HepG2 (cell line): Measurements from ENCODE around the gene COASY. TPM values are rescaled to one million over a fixed set of nuclear protein-coding genes. Genes with fewer than 3 reads are reported as not detected.
A peak's percentile ranks its signal among the peaks of the same experiment; 100 is the strongest.

Experiments used
- HOXA7 ChIP-seq: sonication (generic); formaldehyde crosslinking; IDR thresholded peaks from 2 replicates; pipeline ENCODE4 v1.8.1; 2022; ENCODE audit warnings: mild to moderate bottlenecking, missing genetic modification reagents, moderate library complexity
- JUN ChIP-seq: sonication (generic); formaldehyde crosslinking; IDR thresholded peaks from 2 replicates; pipeline ENCODE4 v1.4.0; 2020; ENCODE audit warnings: mild to moderate bottlenecking, missing genetic modification reagents
- MAFG ChIP-seq: sonication (generic); formaldehyde crosslinking; IDR thresholded peaks from 2 replicates; pipeline ENCODE4 v1.5.1; 2020; ENCODE audit warnings: mild to moderate bottlenecking, missing genetic modification reagents
- NBN ChIP-seq: fragments of 450-650 bp; conservative IDR thresholded peaks from 2 replicates; pipeline ENCODE4 v1.6.1; 2017
- NFE2L1 ChIP-seq: sonication (generic); formaldehyde crosslinking; IDR thresholded peaks from 2 replicates; pipeline ENCODE4 v1.4.0; 2020; ENCODE audit warnings: missing genetic modification reagents, mild to moderate bottlenecking, borderline replicate concordance
- PHB2 ChIP-seq: fragments of 450-650 bp; IDR thresholded peaks from 2 replicates; pipeline ENCODE4 v1.6.1; 2018; ENCODE audit not compliant: partially characterized antibody
- PTBP1 ChIP-seq: fragments of 200-400 bp; formaldehyde crosslinking; IDR thresholded peaks from 2 replicates; pipeline ENCODE4 v1.6.1; 2018; ENCODE audit warnings: low read length, low read depth; ENCODE audit not compliant: poor library complexity, severe bottlenecking
- SAP130 ChIP-seq: IDR thresholded peaks from 2 replicates; pipeline ENCODE4 v1.6.1; 2016; ENCODE audit warnings: low read depth
- ZMYM2 ChIP-seq: sonication (generic); formaldehyde crosslinking; IDR thresholded peaks from 2 replicates; pipeline ENCODE4 v1.8.0; 2022; ENCODE audit warnings: mild to moderate bottlenecking, missing genetic modification reagents
- ZNF12 ChIP-seq: sonication (generic); formaldehyde crosslinking; IDR thresholded peaks from 2 replicates; pipeline ENCODE4 v1.5.0; 2020; ENCODE audit warnings: missing genetic modification reagents
- ZNF331 ChIP-seq: sonication (generic); formaldehyde crosslinking; IDR thresholded peaks from 2 replicates; pipeline ENCODE4 v1.4.0; 2020; ENCODE audit warnings: missing genetic modification reagents
- ZNF383 ChIP-seq: sonication (generic); formaldehyde crosslinking; IDR thresholded peaks from 2 replicates; pipeline ENCODE4 v1.4.0; 2020; ENCODE audit warnings: missing genetic modification reagents, mild to moderate bottlenecking, borderline replicate concordance
- ZNF891 ChIP-seq: sonication (generic); formaldehyde crosslinking; IDR thresholded peaks from 2 replicates; pipeline ENCODE4 v1.5.0; 2020; ENCODE audit warnings: mild to moderate bottlenecking, missing genetic modification reagents
- polyA plus RNA-seq, 8 experiments: library from polyadenylated mRNA; depleted of rRNA in 3 of 8; stranded (reverse) in 7 of 8; unstranded in 1 of 8; fragments of >200 nt; fragmentation: Illumina TruSeq in 4 of 8; extraction: Trizol in 4 of 8; gene quantifications; 2 replicates each; pipeline versions ENCODE4 v1.2.1 to v1.2.3, GENCODE V29; 2011 to 2016; ENCODE audit warnings: low read depth in 4 of 8, missing spikeins in 1 of 8, mixed read lengths in 1 of 8; ENCODE audit not compliant: insufficient read depth in 1 of 8
- total RNA-seq, 5 experiments: library from RNA; depleted of rRNA; stranded (reverse); fragments of >200 nt; fragmentation: Illumina TruSeq; extraction: Trizol; gene quantifications; 2 replicates each; pipeline ENCODE4 v1.2.3, GENCODE V29; 2016; ENCODE audit warnings: low read depth in 1 of 5
- TF ChIP-seq, protein P1 (sequence below): sonication (generic); formaldehyde crosslinking; IDR thresholded peaks from 2 replicates; pipeline ENCODE4 v1.5.1; 2020; ENCODE audit warnings: missing genetic modification reagents, mild to moderate bottlenecking, borderline replicate concordance
- TF ChIP-seq, protein P2 (sequence below): IDR thresholded peaks from 2 replicates; pipeline ENCODE4 v1.6.1; 2018; ENCODE audit warnings: missing genetic modification reagents, mild to moderate bottlenecking, missing compliant biosample characterization
- TF ChIP-seq, protein P3 (sequence below): sonication (generic); formaldehyde crosslinking; IDR thresholded peaks from 2 replicates; pipeline ENCODE4 v1.4.0; 2020; ENCODE audit warnings: missing genetic modification reagents
- TF ChIP-seq, protein P4 (sequence below): sonication (generic); formaldehyde crosslinking; IDR thresholded peaks from 2 replicates; pipeline ENCODE4 v1.4.0; 2020; ENCODE audit warnings: mild to moderate bottlenecking, missing genetic modification reagents
- TF ChIP-seq, protein P5 (sequence below): sonication (generic); formaldehyde crosslinking; IDR thresholded peaks from 2 replicates; pipeline ENCODE4 v1.8.1; 2023; ENCODE audit warnings: mild to moderate bottlenecking, moderate library complexity, missing genetic modification reagents
- TF ChIP-seq, protein P6 (sequence below): sonication (generic); formaldehyde crosslinking; IDR thresholded peaks from 2 replicates; pipeline ENCODE4 v1.4.0; 2020; ENCODE audit warnings: missing genetic modification reagents
- TF ChIP-seq, protein P7 (sequence below): sonication (generic); formaldehyde crosslinking; IDR thresholded peaks from 2 replicates; pipeline ENCODE4 v1.5.1; 2020; ENCODE audit warnings: missing genetic modification reagents, mild to moderate bottlenecking, borderline replicate concordance

The COASY gene
- total and polyA plus RNA-seq, 2 of the 13 experiments (the other 11 are each of a cell fraction or from before 2014, with no cell fraction given) = 90.7 to 125 TPM

DNA sequence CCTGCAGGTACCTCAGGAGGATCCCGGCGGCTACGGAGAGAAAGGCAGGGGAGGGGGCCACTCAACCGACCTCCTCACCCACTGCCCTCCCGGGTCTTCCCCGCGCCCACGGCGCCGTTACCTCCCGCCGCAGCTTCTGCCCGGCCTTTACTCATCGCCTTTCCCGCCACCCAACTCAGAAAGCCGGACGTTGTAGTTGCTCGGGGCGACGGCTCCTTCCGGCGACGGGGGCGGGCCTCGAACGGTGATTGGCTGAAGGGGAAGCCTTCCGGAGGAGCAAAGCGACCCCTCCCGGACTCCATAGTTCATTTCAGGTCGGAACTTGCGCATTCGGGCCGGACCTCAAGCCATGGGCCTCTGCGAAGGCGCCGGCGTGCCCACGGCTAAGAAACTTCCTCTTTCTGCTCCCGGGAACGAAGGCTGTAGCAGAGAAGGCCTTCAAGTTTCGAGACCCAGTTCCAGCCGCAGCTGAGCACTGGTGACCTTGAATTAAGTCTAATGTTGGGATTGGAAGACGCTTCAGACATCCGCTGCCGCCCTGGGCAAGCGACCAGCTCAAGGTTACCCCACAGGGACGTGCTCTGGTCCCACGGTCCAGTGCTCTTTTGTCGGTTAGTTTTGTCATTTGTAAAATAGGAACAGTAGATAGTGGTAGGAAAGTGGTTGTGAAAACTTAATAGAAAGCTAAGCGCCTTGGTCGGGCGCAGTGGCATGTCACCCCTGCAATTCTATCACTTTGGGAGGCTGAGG lies 15.8 kb downstream of the COASY start, which contains the start of gene PSMC3IP (continued):
- TF ChIP-seq, protein P1, sequence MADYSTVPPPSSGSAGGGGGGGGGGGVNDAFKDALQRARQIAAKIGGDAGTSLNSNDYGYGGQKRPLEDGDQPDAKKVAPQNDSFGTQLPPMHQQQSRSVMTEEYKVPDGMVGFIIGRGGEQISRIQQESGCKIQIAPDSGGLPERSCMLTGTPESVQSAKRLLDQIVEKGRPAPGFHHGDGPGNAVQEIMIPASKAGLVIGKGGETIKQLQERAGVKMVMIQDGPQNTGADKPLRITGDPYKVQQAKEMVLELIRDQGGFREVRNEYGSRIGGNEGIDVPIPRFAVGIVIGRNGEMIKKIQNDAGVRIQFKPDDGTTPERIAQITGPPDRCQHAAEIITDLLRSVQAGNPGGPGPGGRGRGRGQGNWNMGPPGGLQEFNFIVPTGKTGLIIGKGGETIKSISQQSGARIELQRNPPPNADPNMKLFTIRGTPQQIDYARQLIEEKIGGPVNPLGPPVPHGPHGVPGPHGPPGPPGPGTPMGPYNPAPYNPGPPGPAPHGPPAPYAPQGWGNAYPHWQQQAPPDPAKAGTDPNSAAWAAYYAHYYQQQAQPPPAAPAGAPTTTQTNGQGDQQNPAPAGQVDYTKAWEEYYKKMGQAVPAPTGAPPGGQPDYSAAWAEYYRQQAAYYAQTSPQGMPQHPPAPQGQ (CRISPR knock-in tag) = 0 out of 2 replicates have a peak, but pooled peaks have one; percentile 31
- no peak for TF ChIP-seq PHB2
- TF ChIP-seq JUN (CRISPR knock-in tag) = peak; percentile 1; the same call in 1 of the 2 replicates
- TF ChIP-seq, protein P2, sequence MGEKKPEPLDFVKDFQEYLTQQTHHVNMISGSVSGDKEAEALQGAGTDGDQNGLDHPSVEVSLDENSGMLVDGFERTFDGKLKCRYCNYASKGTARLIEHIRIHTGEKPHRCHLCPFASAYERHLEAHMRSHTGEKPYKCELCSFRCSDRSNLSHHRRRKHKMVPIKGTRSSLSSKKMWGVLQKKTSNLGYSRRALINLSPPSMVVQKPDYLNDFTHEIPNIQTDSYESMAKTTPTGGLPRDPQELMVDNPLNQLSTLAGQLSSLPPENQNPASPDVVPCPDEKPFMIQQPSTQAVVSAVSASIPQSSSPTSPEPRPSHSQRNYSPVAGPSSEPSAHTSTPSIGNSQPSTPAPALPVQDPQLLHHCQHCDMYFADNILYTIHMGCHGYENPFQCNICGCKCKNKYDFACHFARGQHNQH (CRISPR knock-in tag) = peak; percentile 90
- peak; percentile 12; the same call in 1 of the 2 replicates for TF ChIP-seq ZNF383
- TF ChIP-seq, protein P3, sequence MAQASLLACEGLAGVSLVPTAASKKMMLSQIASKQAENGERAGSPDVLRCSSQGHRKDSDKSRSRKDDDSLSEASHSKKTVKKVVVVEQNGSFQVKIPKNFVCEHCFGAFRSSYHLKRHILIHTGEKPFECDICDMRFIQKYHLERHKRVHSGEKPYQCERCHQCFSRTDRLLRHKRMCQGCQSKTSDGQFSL (CRISPR knock-in tag) = no peak
- peak; percentile 84 for TF ChIP-seq ZNF891 (CRISPR knock-in tag)
- TF ChIP-seq, protein P4, sequence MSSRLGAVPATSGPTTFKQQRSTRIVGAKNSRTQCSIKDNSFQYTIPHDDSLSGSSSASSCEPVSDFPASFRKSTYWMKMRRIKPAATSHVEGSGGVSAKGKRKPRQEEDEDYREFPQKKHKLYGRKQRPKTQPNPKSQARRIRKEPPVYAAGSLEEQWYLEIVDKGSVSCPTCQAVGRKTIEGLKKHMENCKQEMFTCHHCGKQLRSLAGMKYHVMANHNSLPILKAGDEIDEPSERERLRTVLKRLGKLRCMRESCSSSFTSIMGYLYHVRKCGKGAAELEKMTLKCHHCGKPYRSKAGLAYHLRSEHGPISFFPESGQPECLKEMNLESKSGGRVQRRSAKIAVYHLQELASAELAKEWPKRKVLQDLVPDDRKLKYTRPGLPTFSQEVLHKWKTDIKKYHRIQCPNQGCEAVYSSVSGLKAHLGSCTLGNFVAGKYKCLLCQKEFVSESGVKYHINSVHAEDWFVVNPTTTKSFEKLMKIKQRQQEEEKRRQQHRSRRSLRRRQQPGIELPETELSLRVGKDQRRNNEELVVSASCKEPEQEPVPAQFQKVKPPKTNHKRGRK = 0 out of 2 replicates have a peak, but pooled peaks have one; percentile 57
- TF ChIP-seq ZMYM2 (CRISPR knock-in tag) = no peak
- no peak for TF ChIP-seq HOXA7 (CRISPR knock-in tag)
- TF ChIP-seq, protein P5, sequence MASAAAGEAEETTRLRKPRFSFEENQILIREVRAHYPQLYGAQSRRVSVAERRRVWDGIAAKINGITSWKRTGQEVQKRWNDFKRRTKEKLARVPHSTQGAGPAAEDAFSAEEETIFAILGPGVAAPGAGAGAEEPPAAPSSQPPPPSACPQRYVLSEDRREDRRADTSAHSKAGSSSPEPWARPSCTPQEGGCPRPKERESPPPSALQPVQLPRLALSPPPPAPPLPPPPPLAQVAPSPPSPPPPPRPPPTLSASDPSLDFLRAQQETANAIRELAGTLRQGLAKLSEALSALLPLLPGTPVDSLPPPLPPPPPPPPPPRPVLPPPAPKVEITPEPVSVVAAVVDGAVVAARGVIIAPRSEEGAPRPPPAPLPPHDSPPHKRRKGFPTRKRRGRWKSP (CRISPR knock-in tag) = peak; percentile 95
- TF ChIP-seq SAP130 (CRISPR knock-in tag) = peak; percentile 100
- TF ChIP-seq NFE2L1 (CRISPR knock-in tag) = 0 out of 2 replicates have a peak, but pooled peaks have one; percentile 8
- TF ChIP-seq, protein P6, sequence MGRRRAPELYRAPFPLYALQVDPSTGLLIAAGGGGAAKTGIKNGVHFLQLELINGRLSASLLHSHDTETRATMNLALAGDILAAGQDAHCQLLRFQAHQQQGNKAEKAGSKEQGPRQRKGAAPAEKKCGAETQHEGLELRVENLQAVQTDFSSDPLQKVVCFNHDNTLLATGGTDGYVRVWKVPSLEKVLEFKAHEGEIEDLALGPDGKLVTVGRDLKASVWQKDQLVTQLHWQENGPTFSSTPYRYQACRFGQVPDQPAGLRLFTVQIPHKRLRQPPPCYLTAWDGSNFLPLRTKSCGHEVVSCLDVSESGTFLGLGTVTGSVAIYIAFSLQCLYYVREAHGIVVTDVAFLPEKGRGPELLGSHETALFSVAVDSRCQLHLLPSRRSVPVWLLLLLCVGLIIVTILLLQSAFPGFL (CRISPR knock-in tag) = peak; percentile 84; the same call in 1 of the 2 replicates
- no peak; the same call in 1 of the 2 replicates for TF ChIP-seq ZNF331
- TF ChIP-seq PTBP1 = no peak
- no peak for TF ChIP-seq MAFG (CRISPR knock-in tag)
- no peak for TF ChIP-seq ZNF12
- no peak for TF ChIP-seq NBN
- TF ChIP-seq, protein P7, sequence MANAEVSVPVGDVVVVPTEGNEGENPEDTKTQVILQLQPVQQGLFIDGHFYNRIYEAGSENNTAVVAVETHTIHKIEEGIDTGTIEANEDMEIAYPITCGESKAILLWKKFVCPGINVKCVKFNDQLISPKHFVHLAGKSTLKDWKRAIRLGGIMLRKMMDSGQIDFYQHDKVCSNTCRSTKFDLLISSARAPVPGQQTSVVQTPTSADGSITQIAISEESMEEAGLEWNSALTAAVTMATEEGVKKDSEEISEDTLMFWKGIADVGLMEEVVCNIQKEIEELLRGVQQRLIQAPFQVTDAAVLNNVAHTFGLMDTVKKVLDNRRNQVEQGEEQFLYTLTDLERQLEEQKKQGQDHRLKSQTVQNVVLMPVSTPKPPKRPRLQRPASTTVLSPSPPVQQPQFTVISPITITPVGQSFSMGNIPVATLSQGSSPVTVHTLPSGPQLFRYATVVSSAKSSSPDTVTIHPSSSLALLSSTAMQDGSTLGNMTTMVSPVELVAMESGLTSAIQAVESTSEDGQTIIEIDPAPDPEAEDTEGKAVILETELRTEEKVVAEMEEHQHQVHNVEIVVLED (CRISPR knock-in tag) = peak; percentile 79
